ENCODE data around the gene ZFP28.

DNA sequence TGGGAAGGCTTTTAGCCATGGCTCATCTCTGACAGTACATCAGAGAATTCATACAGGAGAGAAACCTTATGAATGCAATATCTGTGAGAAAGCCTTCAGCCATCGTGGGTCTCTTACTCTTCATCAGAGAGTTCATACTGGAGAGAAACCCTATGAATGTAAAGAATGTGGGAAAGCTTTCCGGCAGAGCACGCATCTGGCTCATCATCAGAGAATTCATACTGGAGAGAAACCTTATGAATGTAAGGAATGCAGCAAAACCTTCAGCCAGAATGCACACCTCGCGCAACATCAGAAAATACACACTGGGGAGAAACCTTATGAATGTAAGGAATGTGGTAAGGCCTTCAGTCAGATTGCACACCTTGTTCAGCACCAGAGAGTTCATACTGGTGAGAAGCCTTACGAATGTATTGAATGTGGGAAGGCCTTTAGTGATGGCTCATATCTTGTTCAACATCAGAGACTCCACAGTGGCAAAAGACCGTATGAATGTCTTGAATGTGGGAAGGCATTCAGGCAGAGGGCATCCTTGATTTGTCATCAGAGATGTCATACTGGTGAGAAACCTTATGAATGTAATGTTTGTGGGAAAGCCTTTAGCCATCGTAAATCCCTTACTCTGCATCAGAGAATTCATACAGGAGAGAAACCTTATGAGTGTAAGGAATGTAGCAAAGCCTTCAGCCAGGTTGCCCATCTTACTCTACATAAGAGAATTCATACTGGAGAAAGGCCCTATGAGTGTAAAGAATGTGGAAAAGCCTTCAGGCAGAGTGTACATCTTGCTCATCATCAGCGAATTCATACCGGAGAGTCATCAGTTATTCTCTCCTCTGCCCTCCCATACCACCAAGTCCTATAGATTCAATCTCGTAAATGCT lies 39.2 kb downstream of the ZFP28 start:
- TF ChIP-seq, protein P1, sequence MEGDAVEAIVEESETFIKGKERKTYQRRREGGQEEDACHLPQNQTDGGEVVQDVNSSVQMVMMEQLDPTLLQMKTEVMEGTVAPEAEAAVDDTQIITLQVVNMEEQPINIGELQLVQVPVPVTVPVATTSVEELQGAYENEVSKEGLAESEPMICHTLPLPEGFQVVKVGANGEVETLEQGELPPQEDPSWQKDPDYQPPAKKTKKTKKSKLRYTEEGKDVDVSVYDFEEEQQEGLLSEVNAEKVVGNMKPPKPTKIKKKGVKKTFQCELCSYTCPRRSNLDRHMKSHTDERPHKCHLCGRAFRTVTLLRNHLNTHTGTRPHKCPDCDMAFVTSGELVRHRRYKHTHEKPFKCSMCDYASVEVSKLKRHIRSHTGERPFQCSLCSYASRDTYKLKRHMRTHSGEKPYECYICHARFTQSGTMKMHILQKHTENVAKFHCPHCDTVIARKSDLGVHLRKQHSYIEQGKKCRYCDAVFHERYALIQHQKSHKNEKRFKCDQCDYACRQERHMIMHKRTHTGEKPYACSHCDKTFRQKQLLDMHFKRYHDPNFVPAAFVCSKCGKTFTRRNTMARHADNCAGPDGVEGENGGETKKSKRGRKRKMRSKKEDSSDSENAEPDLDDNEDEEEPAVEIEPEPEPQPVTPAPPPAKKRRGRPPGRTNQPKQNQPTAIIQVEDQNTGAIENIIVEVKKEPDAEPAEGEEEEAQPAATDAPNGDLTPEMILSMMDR (IDR thresholded peaks at IDR 0.05) = no peak
- no peak for TF ChIP-seq ZFX (IDR thresholded peaks at IDR 0.05; ENCODE audit: borderline replicate concordance)

Data from 22Rv1 (cell line).